ENCODE results near the gene SPTBN1.

Gene SPTBN1

GRCh38 chr2:54432251-54433015 is 23.7 kb upstream of the SPTBN1 start:
- DNase-seq: no peak
- intact Hi-C loops (cut with DNase I): no loop called here

GRCh38 chr2:54434229-54434628 is 21.9 kb upstream of the SPTBN1 start:
- no peak for DNase-seq
- intact Hi-C loops (cut with DNase I): no loop called here

- intact Hi-C loops (cut with DNase I): no loop called here
- DNase-seq: no peak
Observed at GRCh38 chr2:54434711-54435110, 21.4 kb upstream of the SPTBN1 start.

DNA sequence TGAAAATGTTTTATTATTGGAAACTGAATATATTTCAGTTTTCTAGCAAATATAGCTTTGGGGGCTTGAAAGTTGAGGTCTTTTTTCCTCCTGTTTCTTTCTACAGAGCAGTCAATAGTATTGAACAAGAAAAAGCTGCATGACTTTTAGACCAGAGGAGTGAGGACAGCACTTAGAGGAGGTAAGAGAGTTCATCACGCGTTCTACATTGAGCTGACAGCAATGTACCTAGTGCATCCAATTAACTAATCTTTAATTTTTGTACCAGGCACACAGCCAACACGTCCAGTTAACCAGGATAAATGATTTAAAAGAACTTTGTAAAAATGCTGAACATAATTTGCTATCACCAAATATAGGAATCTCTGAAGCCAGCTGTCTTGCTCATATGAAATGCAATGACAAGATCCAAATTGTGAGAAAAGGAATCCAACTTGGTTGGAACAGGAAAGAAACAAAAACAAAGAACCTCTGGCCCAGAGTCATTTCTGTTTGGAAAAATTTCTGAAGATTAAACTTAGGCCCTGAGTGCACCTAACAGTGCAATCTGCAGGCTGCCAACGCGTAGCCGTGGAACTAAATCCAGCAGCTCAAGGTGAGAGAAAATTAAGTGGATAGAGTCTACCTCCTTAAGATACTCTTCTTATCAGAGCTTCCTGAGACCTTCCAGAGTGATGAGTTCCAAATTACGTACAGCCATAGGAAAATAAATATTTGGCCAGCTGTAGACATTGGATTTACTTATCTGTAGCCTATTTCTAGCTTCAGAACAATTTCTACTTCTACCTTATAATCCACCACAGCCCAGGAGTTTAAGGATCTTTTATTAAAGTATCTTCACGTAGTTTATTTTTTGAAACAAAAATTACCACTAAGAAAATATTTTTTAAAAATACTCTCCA is 20.6 kb upstream of the SPTBN1 start:
- no peak for DNase-seq
- intact Hi-C loops (cut with DNase I): no loop called here

- DNase-seq: no peak
- intact Hi-C loops (cut with DNase I): no loop called here
Observed at GRCh38 chr2:54437588-54437987, 18.5 kb upstream of the SPTBN1 start.

- DNase-seq: no peak
- intact Hi-C loops (cut with DNase I): no loop called here
Observed at GRCh38 chr2:54438271-54438670, 17.9 kb upstream of the SPTBN1 start.

GRCh38 chr2:54439582-54439981 is 16.5 kb upstream of the SPTBN1 start:
- intact Hi-C loops (cut with DNase I): no loop called here
- DNase-seq: no peak

GRCh38 chr2:54440050-54440449 is 16.1 kb upstream of the SPTBN1 start:
- no peak for DNase-seq
- intact Hi-C loops (cut with DNase I): no loop called here

GRCh38 chr2:54444503-54444902 is 11.6 kb upstream of the SPTBN1 start:
- intact Hi-C loops (cut with DNase I): no loop called here

GRCh38 chr2:54446122-54446521 is 10.0 kb upstream of the SPTBN1 start:
- intact Hi-C loops (cut with DNase I): no loop called here
- no peak for DNase-seq

More at GRCh38 chr2:54444503-54444902, 11.6 kb upstream of the SPTBN1 start:
- no peak for DNase-seq

- DNase-seq: no peak
- intact Hi-C loops (cut with DNase I): no loop called here
Observed at GRCh38 chr2:54446625-54447024, 9.5 kb upstream of the SPTBN1 start.

- DNase-seq: no peak
- intact Hi-C loops (cut with DNase I): loop anchor here (5.0 to 10.0 kb wide), 4 partner anchors 70 to 340 kb away; partner anchors contain the start of gene ACYP2
Observed at GRCh38 chr2:54454548-54455130, 1.5 kb upstream of the SPTBN1 start.

- DNase-seq: peak in 8 of 10 donors; percentile 28 to 91 (median 38)
- intact Hi-C loops (cut with DNase I): loop anchor here (5.0 to 10.0 kb wide), 4 partner anchors 70 to 340 kb away; partner anchors contain the start of gene ACYP2
Observed at GRCh38 chr2:54455131-54455562, 980 bp upstream of the SPTBN1 start.

- intact Hi-C loops (cut with DNase I): loop anchor here (1.0 to 10.0 kb wide), 5 partner anchors 47 to 341 kb away; partner anchors contain the start of gene ACYP2
- no peak for DNase-seq
Observed at GRCh38 chr2:54456362-54456611, 160 bp downstream of the SPTBN1 start.

- peak in 9 of 10 donors; percentile 32 to 91 (median 48) for DNase-seq
- intact Hi-C loops (cut with DNase I): loop anchor here (1.0 to 10.0 kb wide), 5 partner anchors 47 to 342 kb away; partner anchors contain the start of gene ACYP2
Observed at GRCh38 chr2:54456612-54457322, 640 bp downstream of the SPTBN1 start.

DNA sequence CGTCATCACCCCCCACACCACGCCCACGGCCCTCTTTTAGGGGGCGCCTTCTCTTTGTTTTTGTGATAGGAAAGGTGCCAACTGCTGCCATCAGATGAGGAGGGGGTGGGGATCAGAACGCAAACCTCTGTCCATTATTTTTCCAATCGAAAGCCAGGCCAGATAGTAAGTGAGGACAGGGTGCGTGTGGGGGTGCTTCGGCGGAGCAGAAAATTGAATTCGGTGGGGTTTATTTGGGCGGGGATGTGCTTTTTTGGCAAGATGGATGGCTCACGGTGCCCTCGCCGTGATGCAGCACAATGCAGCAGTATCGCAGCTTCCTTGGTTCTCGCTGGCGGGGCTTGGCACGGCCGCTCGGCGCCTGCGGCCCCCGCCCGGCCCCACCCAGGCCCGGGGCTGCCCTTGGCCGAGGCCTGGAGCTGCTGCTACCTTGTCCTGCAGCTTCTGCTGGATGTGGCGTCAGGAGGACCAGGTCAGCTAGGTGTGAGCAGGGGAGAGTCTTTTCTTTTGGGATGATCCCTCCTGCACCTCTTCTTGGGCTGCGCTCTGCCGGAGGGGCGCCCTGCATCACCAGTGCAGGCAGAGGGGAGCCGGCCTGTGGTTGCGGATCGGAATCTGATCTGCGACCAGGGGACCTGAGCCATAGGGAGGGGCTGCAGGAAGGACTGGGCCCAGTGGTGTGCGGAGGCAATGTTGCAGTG is 1.3 kb downstream of the SPTBN1 start:
- DNase-seq: peak; percentile 19 to 93 (median 46)
- intact Hi-C loops (cut with DNase I): loop anchor here (5.0 to 10.0 kb wide), 4 partner anchors 73 to 343 kb away; partner anchors contain the start of gene ACYP2

DNA sequence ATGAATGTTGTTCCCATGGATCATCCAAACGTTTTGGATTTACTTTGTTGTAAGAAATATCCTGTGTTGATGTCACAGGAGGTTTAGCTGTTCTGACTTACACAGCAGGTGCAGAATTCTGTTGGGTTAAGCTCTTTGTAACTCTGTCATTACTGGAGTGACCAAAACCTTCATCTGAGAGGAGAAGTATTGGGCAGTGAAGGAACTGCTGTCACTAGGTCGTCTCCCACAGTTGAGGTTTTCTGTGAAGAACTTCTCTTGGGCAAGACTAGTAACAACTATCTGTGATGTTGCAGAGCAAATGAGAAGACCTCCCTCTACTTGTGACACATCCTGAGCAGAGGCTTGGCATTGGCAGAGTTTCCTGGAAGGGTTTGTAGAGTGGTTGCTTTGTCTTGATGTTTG is 2.9 kb downstream of the SPTBN1 start:
- DNase-seq: peak in 1 of 10 donors; percentile 18
- intact Hi-C loops (cut with DNase I): loop anchor here (5.0 to 10.0 kb wide), 4 partner anchors 74 to 344 kb away; partner anchors contain the start of gene ACYP2

GRCh38 chr2:54461261-54461660 is 5.1 kb downstream of the SPTBN1 start:
- DNase-seq: no peak
- intact Hi-C loops (cut with DNase I): no loop called here

GRCh38 chr2:54464341-54464740 is 8.2 kb downstream of the SPTBN1 start:
- intact Hi-C loops (cut with DNase I): no loop called here
- DNase-seq: no peak

GRCh38 chr2:54465143-54465542 is 9.0 kb downstream of the SPTBN1 start:
- intact Hi-C loops (cut with DNase I): no loop called here

More at GRCh38 chr2:54465143-54465542, 9.0 kb downstream of the SPTBN1 start:
- no peak for DNase-seq

Measured in posterior cingulate gyrus (tissue), 11 donors.